Raji (cell line): Measurements from ENCODE around the gene NFE2L2.
A peak's percentile ranks its signal among the peaks of the same experiment; 100 is the strongest.

Experiments
- POLR2A ChIP-seq: IDR thresholded peaks from 2 replicates; pipeline ENCODE4 v1.6.1; 2011; ENCODE audit warnings: low read depth, low read length, control low read depth; ENCODE audit not compliant: insufficient read depth

The NFE2L2 gene

DNA sequence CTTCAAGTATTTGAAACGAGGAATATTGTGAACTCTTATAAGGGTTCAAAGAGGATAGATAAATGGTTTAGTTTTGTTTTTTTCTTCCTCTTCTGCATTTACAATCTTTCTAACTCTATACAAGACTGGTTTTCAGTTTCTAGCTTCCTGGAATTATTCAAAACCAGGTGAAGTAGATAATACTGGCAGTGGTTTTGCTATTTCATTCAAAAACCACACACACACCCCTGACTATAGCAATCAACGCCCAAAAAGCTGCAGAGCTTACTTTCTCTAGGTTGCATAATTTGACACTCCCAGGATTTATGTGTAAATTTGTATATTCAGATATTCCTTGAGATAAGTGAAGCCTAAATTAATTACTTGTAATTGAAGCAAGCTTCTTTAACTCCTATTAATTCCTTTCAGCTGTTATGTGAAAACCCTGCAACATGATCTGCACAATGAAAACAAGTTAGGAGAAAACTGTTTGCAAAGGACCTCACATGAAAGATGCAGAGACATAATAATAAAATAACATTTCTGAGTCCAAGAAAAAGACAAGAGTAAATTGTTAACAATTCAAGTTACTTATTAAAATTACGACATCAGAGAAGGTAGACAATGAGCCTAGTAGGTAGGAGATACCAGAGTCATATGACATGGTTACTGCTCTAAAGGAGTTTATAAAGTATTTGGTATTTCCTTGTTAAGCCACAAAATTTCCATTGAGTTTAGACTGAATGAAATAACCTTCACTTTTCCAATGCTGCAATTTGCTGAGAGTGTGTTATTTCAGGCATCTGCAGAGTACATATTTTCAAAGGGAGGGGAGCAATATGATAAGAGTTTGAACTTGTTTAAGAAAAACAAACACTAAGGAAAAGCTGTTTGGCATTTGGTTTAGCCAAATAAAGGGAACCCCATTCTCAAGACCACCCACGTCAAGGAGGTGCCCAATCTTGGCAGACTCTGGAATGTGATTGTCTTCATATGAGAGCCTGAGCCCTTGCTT lies 1.6 kb upstream of the NFE2L2 start:
- TF ChIP-seq POLR2A: no peak

DNA sequence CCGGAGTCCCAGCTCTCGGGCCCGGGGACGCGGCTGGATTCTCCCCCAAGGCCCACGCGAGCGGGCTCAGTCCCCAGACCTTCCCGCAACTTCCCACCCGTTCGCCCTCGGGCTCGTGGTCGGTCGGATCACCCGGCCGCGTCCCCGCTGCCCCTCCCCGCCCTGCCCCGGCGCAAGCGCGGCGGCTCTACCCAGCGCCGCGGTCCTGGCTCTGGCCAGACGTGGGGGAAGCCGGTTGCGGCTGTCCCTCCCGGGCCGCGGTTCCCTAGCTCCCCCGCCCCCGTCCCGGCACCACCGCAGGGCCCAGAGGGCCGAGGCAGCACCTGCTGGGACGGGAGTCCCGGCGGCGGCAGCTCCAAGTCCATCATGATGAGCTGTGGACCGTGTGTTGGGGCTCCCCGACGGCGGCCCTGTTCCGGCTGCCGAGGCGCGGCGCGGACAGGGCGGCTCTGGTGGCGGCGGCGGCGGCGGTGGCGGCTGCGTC lies 276 bp downstream of the NFE2L2 start:
- TF ChIP-seq POLR2A: peak; percentile 31; the same call in 1 of the 2 replicates

DNA sequence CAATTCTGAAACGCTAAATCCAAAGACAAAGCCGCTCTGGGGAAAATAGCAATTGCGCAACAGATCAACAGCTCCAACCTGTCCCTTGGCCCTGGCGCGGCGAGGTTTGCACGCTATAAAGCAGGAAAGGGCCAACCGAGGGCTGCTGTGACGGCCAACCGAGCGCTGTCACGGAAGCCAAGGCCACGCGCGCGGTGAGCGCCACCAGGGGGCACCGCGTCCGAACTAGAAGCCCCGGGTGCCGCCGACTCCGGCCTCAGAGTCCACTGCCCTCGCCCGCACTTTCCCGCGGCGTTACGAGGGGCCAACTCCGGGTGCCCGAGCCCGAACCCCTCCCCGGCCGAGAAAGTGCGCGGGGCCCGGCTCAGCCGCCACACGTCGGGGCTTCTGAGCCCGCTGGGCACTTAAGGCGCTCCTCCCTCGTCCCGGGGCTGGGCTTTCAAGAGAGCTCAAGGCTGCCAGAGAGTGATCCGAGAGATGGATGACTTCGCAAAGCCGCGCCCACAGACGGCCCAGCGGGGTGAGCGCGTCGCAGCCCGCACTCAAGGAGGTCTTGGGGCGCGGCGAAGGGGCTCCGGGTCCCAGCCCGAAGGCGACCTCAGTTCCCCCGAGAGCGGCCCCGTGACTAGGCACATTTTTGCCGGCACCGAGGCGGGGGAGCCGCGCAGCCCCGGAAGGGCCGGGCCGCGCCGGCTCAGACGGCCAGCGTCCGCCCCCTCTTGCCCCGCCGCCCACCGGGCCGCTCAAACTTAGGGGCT lies 897 bp downstream of the NFE2L2 start:
- TF ChIP-seq POLR2A: peak; percentile 50; the same call in 1 of the 2 replicates

DNA sequence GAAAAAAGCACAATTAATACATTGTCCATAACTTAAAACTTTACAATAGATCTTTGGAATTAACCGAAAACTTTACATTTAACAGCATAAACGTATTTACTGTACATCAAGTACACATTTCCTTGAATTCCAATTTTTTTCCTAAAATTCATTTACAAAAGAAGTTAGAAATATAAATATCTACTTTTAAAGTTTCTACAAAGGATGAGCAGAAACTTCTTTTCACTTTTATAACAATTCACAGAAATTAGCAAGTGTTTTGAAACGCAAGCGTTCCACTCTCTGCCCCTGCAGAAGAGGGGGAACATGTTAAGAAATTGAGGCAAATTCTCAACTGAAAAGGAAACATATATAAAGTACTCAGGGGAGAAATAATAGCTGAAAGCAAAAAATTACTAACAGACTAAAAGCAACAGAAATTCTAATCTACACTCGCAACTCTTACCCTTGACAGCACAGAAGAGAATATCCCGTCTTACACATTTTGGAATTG lies 1.5 kb downstream of the NFE2L2 start:
- TF ChIP-seq POLR2A: no peak

DNA sequence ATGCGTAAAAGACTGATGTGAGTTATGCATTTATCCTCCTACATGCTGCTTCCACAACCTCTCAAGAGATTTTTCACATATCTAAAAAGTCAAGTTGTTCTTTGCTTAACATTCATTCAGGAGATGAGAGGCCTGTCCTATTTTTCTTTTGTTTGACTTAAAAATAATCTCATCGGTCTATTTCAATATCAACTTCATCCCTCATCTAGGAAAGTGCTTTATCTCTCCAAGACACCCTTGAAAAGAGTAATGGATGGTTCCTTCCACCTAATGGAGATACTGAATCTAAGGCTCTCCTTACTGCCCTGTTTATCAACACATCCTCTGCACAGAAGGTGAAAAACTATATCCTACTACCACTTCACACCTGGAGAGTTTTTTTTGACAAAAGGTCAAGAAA lies 2.4 kb downstream of the NFE2L2 start:
- TF ChIP-seq POLR2A: no peak

DNA sequence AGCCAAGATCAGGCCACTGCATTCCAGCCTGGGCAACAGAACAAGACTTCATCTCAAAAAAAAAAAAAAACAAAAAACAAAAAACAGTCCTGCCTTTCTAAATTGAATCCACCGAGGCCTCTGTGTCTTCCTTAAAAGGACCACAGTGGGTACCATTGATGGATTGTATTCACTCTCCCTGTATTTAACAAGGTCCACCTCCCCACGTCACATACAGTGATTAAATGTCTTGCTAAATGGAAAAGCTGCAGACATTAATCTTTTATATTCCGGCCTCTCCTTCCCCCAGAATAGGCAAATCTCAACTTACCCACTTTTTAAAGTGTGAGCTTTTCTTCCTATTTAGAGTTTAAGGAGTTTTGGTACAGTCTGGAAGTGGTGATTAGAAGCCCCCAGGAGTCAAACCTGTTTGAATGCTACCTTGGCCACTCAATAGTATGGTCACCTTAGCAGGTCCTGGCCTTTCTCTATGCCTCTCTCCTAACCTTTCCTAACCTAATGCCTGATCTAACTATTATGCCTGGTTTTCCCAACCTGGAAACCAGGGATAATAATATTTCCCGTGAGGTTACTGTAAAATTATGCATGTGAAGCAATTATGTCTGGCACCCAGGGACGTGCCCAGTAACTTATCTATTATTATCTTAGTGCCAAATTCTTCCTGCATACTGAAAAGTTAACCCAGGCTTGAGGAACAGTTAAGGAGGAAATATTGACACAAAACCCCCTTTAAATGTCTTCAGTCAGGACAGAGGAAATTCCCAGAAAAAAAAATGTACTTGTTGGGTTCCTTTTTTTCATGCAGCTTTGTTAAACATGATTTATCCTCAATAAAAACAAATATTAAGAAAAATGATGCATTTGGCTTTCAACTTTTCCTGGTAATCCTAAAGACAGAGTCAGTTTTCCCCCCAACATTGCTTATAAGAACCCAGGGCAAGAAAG lies 3.1 kb downstream of the NFE2L2 start:
- TF ChIP-seq POLR2A: no peak

DNA sequence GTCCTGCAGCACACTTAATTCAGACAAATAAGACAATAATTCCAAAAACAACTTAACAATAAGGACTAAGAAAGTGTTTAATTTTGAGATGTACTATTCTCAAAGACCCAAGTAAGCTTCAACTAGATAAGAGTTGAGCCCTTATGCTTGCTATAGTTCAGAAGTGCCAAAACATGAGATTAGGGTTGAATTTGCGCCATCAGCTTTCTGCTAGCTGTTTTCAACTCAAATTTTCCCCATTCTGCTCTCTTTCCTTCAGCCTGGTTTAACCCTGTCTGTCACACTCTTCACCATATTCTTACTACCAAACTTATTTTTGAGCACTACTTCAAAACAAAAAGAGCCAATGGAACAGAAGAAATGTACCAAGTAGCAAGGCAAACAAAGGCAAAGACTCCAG lies 4.1 kb downstream of the NFE2L2 start:
- TF ChIP-seq POLR2A: no peak

DNA sequence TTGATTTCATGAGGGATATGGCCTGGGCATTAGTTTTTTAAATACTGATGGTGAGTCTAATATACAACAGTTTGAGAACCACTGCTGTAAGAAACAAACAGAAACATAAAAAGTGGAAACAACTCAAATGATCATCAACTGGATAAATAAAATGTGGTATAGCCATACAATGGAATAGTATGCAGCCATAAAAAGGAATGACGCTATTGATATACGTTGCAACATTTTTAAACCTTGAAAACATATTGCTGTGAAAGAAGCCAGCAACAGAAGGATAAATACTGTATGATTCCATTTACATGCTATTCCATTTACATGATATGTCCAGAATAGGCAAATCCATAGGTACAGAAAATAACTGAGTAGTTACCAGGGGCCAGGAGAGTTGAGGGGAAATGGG lies 6.5 kb downstream of the NFE2L2 start:
- no peak for TF ChIP-seq POLR2A

DNA sequence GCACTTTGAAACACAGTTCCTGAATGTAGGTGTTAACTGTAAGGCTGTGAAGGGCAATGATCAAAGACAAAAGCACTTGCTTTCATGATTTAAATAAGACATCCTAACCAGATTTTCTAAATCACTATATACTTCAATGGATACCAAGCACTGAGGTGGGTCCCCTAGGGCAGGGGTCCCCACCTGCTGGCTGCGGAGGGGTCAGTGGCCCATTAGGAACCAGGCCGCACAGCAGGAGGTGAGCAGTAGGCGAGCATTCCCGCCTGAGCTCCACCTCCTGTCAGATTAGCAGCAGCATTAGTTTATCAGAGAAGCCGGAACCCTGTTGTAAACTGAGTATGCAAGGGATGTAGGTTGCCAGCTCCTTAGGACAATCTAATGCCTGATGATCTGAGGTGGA lies 7.1 kb downstream of the NFE2L2 start:
- TF ChIP-seq POLR2A: no peak

DNA sequence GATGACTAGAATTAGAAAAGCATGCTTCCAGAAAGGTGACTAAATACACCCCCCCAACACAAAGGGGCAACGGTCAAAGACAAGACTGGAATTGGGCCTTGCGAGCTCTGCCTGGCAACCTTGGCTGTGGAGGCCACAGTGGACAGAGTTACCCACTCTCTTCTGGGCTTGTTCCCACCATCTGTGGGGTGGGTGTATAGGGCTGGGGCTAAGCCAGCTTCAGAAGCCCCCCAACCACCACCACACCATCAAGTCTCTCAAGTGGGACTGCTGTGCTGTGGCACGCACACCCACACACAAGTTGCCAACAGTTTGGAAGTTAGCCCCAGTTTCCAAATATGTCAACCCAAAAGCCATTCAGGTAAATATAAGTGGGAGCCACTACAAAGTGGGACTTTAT lies 7.8 kb downstream of the NFE2L2 start:
- no peak for TF ChIP-seq POLR2A

DNA sequence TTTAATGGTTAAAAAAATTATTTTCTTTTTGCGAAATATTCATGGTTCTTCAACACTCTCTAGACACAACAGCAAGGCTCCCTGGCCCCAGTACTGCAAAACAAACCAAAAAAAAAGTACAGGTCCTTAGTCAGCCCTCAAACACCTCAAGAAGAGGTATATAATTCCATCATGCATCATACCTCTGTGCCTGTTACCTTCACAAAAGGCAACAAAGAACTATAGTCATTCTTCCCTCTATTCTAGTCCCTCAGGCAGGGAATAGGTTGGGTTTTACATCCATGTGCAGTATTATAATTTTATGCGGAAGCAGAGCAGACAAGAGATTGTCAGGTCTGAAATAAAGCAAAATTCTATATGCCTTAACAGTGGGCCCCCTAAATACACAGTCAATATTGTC lies 8.5 kb downstream of the NFE2L2 start:
- TF ChIP-seq POLR2A: no peak

DNA sequence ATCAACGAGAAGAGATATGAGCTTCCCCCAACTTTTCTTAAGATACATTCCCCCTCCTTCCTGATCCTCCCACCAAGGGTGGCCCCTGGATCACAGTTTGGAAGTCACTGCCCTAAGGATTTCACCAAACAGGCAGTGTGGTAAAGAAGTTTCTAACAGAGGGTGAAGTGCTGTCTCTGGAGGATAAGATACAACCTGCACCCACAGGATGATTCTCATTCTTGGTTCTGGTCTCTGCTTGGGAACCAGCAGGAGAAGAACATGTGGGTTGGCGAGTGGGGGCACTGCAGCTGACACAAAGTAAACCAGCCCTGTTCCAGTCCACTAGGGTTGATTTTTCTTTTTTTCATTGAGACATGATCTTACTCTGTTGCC lies 9.3 kb downstream of the NFE2L2 start:
- TF ChIP-seq POLR2A: no peak

DNA sequence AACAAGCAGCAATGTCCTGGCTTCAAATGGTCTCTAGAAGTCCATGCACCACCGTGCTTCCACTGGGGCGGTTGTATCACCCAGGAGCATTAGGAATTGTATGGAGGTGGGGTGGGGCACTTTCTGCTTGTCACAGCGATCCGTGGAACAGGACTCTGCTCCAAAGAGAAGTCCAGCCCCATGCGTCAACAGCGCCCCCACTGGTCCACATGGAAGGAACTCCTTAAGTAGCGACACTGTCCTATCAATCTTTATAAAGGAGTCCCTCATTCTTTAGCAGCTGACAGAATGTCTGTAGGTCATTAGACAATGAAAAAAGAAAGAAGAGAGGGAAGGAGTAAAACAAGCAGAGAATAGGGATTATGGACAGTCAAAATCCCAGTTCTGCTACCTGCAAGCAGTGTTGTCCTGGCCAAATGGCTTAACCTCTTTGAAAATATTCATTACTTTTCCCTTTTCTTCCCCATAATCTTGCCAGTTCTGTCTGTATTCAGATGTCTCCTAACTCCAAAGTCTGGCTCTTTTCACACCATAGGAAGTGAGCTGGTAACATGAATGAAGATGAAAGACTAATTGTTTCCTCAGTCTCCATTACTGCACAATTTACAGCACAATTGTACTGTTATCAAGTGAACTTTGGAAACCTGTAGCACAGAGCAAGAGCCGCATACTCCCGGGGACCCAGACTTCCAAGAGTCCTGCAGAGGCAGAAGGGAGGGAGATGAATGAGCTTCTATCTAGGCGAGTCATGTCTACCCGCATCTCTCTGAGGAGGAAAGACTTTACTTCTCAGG lies 9.9 kb downstream of the NFE2L2 start:
- no peak for TF ChIP-seq POLR2A

DNA sequence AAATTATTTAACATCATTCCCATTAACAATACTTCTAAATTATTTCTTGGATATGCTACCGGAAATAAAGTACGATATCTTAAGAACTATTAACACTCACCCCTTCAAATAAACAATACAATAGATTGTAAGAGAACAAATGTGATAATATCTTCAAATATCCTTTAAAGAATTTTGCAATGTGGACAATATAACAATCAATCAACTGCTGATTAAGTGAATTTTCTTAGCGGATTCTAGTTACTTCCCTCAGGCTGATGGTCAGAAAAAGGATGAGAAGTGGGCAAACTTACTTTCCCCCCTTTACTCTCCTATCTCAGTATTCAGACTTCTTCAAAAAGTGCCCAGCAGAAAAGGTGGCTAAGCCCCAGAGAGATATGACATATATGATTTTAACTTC lies 10.8 kb downstream of the NFE2L2 start:
- TF ChIP-seq POLR2A: no peak

DNA sequence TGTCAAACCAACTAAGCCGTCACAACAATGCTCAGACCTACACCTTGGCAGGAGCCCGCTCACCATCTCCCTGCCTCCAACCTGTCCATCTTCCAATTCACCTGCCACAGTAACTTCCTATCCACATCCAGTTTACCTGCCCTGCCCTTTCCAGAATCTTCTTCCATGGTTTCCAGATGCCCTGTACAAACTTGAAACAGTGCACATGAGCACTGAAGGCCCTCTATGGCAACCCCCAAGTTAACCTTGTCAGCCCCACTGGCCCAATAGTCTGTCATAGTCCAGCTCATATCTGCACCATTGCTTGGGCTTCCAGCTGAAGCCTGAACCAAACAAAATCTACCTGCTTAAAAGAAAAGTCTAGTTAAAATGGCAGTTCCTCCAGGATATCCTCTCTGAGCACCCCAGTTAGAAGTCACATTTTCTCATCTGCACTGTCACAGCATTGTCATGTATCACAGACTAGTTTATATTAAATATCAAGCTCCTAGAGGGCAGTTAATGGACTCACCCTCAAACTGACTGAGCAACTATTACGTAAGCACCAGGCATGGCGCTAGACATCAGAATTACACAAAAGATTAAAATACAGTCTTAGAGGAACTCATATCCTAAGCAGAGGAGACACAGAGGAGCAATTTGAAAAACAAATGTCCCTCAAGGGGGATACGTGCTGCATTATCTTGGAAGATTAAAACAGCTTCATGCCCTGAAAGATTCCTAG lies 11.6 kb downstream of the NFE2L2 start:
- no peak for TF ChIP-seq POLR2A
